HEK293 (cell line): ENCODE results near the gene ERCC5.

Experiments
- CTCF ChIA-PET: fragments of 350-600 bp; formaldehyde crosslinking; extraction: SDS; loops from one replicate; lab custom pipeline; 2021; ENCODE audit warnings: antibody characterized with exemption; lab: Yijun Ruan, JAX
- POLR2A ChIA-PET: fragments of 300-600 bp; formaldehyde crosslinking; extraction: SDS; loops from one replicate; lab custom pipeline; 2020; ENCODE audit warnings: antibody characterized with exemption, inconsistent platforms; lab: Yijun Ruan, JAX
- H3K27ac ChIP-seq: fragments of 200-500 bp; sonication (Bioruptor generic); 2 replicates; pipeline ENCODE4 v1.5.1; 2014; ENCODE audit warnings: low read depth, low read length, control low read depth, inconsistent platforms; ENCODE audit errors: extremely low read depth
- H3K36me3 ChIP-seq, 2 experiments: fragments of 200-500 bp in 1 of 2; sonication (Bioruptor generic) in 1 of 2; 1 replicate in 1 of 2; 2 replicates in 1 of 2; pipeline ENCODE4 v1.5.1; 2014 to 2017; ENCODE audit warnings: inconsistent platforms in 2 of 2, low read length in 2 of 2; ENCODE audit not compliant: control insufficient read depth in 2 of 2, insufficient read depth in 1 of 2
- H3K4me1 ChIP-seq: fragments of 200-500 bp; sonication (Bioruptor generic); 2 replicates; pipeline ENCODE4 v1.5.1; 2014; ENCODE audit warnings: mild to moderate bottlenecking, low read length, inconsistent platforms; ENCODE audit not compliant: control insufficient read depth, insufficient read depth
- H3K4me3 ChIP-seq: 2 replicates; pipeline ENCODE4 v1.5.1; 2011; ENCODE audit warnings: low read depth, mild to moderate bottlenecking, control low read depth, low read length, moderate library complexity
- H3K9me3 ChIP-seq: fragments of 200-500 bp; sonication (Bioruptor generic); 2 replicates; pipeline ENCODE4 v1.5.1; 2014; ENCODE audit warnings: low read depth, low read length, inconsistent platforms; ENCODE audit not compliant: control insufficient read depth, insufficient read depth
- GLI4 ChIP-seq: fragments of 450-650 bp; formaldehyde crosslinking; IDR thresholded peaks from 2 replicates; pipeline ENCODE4 v1.5.1; 2016; ENCODE audit warnings: missing biosample characterization, missing genetic modification characterization
- HOXC10 ChIP-seq: sonication (generic); formaldehyde crosslinking; IDR thresholded peaks from 2 replicates; pipeline ENCODE4 v1.8.1; 2023; ENCODE audit warnings: mild to moderate bottlenecking, missing genetic modification reagents
- KLF1 ChIP-seq: fragments of 450-650 bp; formaldehyde crosslinking; IDR thresholded peaks from 2 replicates; pipeline ENCODE4 v1.5.1; 2016; ENCODE audit warnings: missing biosample characterization, missing genetic modification characterization
- RBAK ChIP-seq: fragments of 450-650 bp; formaldehyde crosslinking; IDR thresholded peaks from 2 replicates; pipeline ENCODE4 v1.5.1; 2016; ENCODE audit warnings: missing biosample characterization, missing genetic modification characterization
- SP7 ChIP-seq: fragments of 450-650 bp; formaldehyde crosslinking; IDR thresholded peaks from 2 replicates; pipeline ENCODE4 v1.5.1; 2016; ENCODE audit warnings: missing biosample characterization, missing genetic modification characterization
- ZBTB17 ChIP-seq: fragments of 450-650 bp; formaldehyde crosslinking; IDR thresholded peaks from 2 replicates; pipeline ENCODE4 v1.5.1; 2016; ENCODE audit warnings: missing biosample characterization, missing genetic modification characterization
- ZBTB21 ChIP-seq: fragments of 450-650 bp; formaldehyde crosslinking; IDR thresholded peaks from 2 replicates; pipeline ENCODE4 v1.5.1; 2017; ENCODE audit warnings: missing biosample characterization, missing genetic modification characterization
- ZNF292 ChIP-seq: fragments of 450-650 bp; formaldehyde crosslinking; IDR thresholded peaks from 2 replicates; pipeline ENCODE4 v1.5.1; 2016; ENCODE audit warnings: low read depth, missing biosample characterization, missing genetic modification characterization, borderline replicate concordance
- ZNF341 ChIP-seq: fragments of 450-650 bp; formaldehyde crosslinking; IDR thresholded peaks from 2 replicates; pipeline ENCODE4; 2016; ENCODE audit warnings: low read depth, missing biosample characterization, missing genetic modification characterization
- ZNF549 ChIP-seq: fragments of 450-650 bp; IDR thresholded peaks from 2 replicates; pipeline ENCODE4 v1.5.1; 2018; ENCODE audit warnings: missing biosample characterization, missing genetic modification characterization, mild to moderate bottlenecking, inconsistent platforms, moderate library complexity
- ZXDB ChIP-seq: fragments of 450-650 bp; formaldehyde crosslinking; IDR thresholded peaks from 2 replicates; pipeline ENCODE4 v1.5.1; 2016; ENCODE audit warnings: missing biosample characterization, missing genetic modification characterization
- TF ChIP-seq, protein P1 (sequence below): fragments of 450-650 bp; formaldehyde crosslinking; IDR thresholded peaks from 2 replicates; pipeline ENCODE4 v1.5.1; 2016; ENCODE audit warnings: missing biosample characterization, missing genetic modification characterization
- TF ChIP-seq, protein P2 (sequence below): fragments of 450-650 bp; IDR thresholded peaks from 2 replicates; pipeline ENCODE4 v1.5.1; 2018; ENCODE audit warnings: missing biosample characterization, mild to moderate bottlenecking, missing genetic modification characterization
- TF ChIP-seq, protein P3 (sequence below): fragments of 450-650 bp; formaldehyde crosslinking; IDR thresholded peaks from 2 replicates; pipeline ENCODE4 v1.5.1; 2016; ENCODE audit warnings: missing biosample characterization, missing genetic modification characterization
- TF ChIP-seq, protein P4 (sequence below): fragments of 450-650 bp; formaldehyde crosslinking; IDR thresholded peaks from 2 replicates; pipeline ENCODE4 v1.5.1; 2016; ENCODE audit warnings: missing biosample characterization, missing genetic modification characterization, borderline replicate concordance
- TF ChIP-seq, protein P5 (sequence below): fragments of 450-650 bp; formaldehyde crosslinking; IDR thresholded peaks from 2 replicates; pipeline ENCODE4 v1.5.1; 2016; ENCODE audit warnings: missing biosample characterization, missing genetic modification characterization
- TF ChIP-seq, protein P6 (sequence below): fragments of 450-650 bp; formaldehyde crosslinking; IDR thresholded peaks from 2 replicates; pipeline ENCODE4 v1.5.1; 2016; ENCODE audit warnings: missing biosample characterization, missing genetic modification characterization, low read depth

Gene ERCC5

DNA sequence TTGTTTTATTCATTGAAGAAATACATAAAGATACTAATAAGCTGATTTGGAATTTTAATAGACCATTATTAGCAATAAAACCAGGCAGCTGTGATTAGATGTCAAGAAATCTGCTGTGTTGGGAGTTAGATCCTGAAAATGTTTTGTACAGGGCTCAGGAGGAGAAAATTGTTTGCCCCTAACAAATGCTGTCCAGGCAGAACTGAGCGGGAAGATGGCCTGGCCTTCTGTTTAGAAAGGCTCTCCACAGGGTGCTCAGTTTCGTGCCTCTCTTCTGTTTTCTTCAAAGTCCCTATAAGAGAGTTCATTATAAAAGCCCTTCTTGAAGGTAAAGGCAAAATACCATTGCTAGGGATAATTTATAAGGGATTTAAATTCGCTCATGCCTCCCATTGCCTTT is 64.1 kb downstream of the ERCC5 start:
- ChIA-PET CTCF (no interaction called here), POLR2A (no interaction called here)

DNA sequence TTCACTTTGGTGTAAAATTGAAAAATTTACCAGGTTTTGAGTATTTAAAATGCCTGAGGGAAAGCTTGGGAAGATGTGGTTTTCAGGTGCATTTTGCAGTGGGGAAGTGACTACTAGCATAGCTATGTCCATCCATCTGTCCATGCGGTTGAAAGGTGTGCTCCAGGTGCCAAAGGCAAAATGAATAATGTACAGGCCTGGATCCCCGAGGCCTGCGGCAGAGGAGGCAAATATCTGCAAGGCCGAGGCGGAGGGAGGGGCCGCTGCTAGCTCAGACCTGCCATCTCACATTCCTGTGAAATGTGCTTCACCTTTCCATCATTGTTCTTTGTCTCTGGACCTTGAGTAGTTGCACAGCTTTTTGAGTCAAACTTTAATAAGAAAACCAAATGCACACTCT is 65.5 kb downstream of the ERCC5 start:
- CTCF ChIA-PET, result interaction anchor here (0.7 to 1.3 kb wide), 3 partner anchors 18 to 877 kb away, joined by 3 to 4 read pairs (median 3); no protein-coding TSS in a partner anchor

More for the DNA sequence above, 64.1 kb downstream of the ERCC5 start:
- H3K4me1 ChIP-seq, result no peaks in the 10 kb centered on the region
- H3K36me3 ChIP-seq, result no peaks in the 10 kb centered on the region
- H3K9me3 ChIP-seq, result no peaks in the 10 kb centered on the region
- TF ChIP-seq ZBTB21 (tag by site-specific recombination), result no peak
- TF ChIP-seq GLI4, result no peak
- no peak for TF ChIP-seq HOXC10 (CRISPR knock-in tag)
- TF ChIP-seq, protein P1, sequence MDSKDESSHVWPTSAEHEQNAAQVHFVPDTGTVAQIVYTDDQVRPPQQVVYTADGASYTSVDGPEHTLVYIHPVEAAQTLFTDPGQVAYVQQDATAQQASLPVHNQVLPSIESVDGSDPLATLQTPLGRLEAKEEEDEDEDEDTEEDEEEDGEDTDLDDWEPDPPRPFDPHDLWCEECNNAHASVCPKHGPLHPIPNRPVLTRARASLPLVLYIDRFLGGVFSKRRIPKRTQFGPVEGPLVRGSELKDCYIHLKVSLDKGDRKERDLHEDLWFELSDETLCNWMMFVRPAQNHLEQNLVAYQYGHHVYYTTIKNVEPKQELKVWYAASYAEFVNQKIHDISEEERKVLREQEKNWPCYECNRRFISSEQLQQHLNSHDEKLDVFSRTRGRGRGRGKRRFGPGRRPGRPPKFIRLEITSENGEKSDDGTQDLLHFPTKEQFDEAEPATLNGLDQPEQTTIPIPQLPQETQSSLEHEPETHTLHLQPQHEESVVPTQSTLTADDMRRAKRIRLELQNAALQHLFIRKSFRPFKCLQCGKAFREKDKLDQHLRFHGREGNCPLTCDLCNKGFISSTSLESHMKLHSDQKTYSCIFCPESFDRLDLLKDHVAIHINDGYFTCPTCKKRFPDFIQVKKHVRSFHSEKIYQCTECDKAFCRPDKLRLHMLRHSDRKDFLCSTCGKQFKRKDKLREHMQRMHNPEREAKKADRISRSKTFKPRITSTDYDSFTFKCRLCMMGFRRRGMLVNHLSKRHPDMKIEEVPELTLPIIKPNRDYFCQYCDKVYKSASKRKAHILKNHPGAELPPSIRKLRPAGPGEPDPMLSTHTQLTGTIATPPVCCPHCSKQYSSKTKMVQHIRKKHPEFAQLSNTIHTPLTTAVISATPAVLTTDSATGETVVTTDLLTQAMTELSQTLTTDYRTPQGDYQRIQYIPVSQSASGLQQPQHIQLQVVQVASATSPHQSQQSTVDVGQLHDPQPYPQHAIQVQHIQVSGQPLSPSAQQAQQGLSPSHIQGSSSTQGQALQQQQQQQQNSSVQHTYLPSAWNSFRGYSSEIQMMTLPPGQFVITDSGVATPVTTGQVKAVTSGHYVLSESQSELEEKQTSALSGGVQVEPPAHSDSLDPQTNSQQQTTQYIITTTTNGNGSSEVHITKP (tag by site-specific recombination), result no peak
- TF ChIP-seq ZNF341 (tag by site-specific recombination), result no peak
- TF ChIP-seq SP7 (tag by site-specific recombination), result no peak
- TF ChIP-seq, protein P2, sequence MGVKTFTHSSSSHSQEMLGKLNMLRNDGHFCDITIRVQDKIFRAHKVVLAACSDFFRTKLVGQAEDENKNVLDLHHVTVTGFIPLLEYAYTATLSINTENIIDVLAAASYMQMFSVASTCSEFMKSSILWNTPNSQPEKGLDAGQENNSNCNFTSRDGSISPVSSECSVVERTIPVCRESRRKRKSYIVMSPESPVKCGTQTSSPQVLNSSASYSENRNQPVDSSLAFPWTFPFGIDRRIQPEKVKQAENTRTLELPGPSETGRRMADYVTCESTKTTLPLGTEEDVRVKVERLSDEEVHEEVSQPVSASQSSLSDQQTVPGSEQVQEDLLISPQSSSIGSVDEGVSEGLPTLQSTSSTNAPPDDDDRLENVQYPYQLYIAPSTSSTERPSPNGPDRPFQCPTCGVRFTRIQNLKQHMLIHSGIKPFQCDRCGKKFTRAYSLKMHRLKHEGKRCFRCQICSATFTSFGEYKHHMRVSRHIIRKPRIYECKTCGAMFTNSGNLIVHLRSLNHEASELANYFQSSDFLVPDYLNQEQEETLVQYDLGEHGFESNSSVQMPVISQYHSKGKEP (tag by site-specific recombination), result no peak
- TF ChIP-seq, protein P3, sequence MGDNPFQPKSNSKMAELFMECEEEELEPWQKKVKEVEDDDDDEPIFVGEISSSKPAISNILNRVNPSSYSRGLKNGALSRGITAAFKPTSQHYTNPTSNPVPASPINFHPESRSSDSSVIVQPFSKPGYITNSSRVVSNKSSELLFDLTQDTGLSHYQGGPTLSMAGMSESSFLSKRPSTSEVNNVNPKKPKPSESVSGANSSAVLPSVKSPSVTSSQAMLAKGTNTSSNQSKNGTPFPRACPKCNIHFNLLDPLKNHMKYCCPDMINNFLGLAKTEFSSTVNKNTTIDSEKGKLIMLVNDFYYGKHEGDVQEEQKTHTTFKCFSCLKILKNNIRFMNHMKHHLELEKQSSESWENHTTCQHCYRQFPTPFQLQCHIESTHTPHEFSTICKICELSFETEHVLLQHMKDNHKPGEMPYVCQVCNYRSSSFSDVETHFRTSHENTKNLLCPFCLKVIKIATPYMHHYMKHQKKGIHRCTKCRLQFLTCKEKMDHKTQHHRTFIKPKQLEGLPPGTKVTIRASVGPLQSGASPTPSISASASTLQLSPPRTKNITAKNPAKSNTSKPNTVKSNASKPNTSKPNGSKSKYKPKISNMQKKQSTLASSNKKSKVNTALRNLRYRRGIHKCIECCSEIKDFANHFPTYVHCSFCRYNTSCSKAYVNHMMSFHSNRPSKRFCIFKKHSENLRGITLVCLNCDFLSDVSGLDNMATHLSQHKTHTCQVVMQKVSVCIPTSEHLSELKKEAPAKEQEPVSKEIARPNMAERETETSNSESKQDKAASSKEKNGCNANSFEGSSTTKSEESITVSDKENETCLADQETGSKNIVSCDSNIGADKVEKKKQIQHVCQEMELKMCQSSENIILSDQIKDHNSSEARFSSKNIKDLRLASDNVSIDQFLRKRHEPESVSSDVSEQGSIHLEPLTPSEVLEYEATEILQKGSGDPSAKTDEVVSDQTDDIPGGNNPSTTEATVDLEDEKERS, result no peak
- TF ChIP-seq KLF1, result no peak
- no peak for TF ChIP-seq ZXDB (tag by site-specific recombination)
- TF ChIP-seq RBAK (tag by site-specific recombination), result no peak
- TF ChIP-seq ZNF292 (tag by site-specific recombination), result no peak
- no peak overlapping the region for H3K4me3 ChIP-seq
- H3K27ac ChIP-seq, result no peak overlapping the region

More for the DNA sequence above, 65.5 kb downstream of the ERCC5 start:
- TF ChIP-seq, protein P4, sequence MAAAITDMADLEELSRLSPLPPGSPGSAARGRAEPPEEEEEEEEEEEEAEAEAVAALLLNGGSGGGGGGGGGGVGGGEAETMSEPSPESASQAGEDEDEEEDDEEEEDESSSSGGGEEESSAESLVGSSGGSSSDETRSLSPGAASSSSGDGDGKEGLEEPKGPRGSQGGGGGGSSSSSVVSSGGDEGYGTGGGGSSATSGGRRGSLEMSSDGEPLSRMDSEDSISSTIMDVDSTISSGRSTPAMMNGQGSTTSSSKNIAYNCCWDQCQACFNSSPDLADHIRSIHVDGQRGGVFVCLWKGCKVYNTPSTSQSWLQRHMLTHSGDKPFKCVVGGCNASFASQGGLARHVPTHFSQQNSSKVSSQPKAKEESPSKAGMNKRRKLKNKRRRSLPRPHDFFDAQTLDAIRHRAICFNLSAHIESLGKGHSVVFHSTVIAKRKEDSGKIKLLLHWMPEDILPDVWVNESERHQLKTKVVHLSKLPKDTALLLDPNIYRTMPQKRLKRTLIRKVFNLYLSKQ (tag by site-specific recombination), result no peak
- no peak for TF ChIP-seq ZNF549 (tag by site-specific recombination)
- TF ChIP-seq, protein P5, sequence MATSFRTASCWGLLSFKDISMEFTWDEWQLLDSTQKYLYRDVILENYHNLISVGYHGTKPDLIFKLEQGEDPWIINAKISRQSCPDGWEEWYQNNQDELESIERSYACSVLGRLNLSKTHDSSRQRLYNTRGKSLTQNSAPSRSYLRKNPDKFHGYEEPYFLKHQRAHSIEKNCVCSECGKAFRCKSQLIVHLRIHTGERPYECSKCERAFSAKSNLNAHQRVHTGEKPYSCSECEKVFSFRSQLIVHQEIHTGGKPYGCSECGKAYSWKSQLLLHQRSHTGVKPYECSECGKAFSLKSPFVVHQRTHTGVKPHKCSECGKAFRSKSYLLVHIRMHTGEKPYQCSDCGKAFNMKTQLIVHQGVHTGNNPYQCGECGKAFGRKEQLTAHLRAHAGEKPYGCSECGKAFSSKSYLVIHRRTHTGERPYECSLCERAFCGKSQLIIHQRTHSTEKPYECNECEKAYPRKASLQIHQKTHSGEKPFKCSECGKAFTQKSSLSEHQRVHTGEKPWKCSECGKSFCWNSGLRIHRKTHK (tag by site-specific recombination), result no peak
- TF ChIP-seq, protein P6, sequence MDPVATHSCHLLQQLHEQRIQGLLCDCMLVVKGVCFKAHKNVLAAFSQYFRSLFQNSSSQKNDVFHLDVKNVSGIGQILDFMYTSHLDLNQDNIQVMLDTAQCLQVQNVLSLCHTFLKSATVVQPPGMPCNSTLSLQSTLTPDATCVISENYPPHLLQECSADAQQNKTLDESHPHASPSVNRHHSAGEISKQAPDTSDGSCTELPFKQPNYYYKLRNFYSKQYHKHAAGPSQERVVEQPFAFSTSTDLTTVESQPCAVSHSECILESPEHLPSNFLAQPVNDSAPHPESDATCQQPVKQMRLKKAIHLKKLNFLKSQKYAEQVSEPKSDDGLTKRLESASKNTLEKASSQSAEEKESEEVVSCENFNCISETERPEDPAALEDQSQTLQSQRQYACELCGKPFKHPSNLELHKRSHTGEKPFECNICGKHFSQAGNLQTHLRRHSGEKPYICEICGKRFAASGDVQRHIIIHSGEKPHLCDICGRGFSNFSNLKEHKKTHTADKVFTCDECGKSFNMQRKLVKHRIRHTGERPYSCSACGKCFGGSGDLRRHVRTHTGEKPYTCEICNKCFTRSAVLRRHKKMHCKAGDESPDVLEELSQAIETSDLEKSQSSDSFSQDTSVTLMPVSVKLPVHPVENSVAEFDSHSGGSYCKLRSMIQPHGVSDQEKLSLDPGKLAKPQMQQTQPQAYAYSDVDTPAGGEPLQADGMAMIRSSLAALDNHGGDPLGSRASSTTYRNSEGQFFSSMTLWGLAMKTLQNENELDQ (tag by site-specific recombination), result no peak
- no peak for TF ChIP-seq KLF1
- no peak for TF ChIP-seq ZBTB17
- no peak for TF ChIP-seq SP7 (tag by site-specific recombination)
- H3K4me1 ChIP-seq, result no peaks in the 10 kb centered on the region
- no peak overlapping the region for H3K4me3 ChIP-seq
- H3K36me3 ChIP-seq, result no peaks in the 10 kb centered on the region
- no peak overlapping the region for H3K27ac ChIP-seq
- POLR2A ChIA-PET, result no interaction called here
- H3K9me3 ChIP-seq, result no peaks in the 10 kb centered on the region
